Measurements from ENCODE around the gene TRDMT1.

TRDMT1 gene

DNA sequence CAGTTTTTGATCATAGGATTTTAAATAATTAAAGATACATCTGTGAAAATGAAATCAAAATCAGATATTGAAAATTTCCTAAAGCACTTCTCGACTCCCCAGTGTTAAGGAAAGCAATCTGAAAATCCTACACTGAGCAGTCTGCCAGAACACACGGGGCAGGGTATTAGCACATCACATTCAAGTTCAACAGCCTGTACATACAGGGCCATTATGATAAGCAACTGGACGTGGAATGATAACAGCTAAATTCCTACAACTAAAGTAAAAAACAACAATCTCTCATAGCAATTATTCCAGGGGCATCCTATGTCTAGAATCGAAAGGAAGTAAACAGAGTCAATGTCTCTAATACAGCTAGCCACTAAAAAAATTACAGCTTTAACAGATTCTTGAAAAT lies 31.7 kb downstream of the TRDMT1 start:
- no peak for DNase-seq

DNA sequence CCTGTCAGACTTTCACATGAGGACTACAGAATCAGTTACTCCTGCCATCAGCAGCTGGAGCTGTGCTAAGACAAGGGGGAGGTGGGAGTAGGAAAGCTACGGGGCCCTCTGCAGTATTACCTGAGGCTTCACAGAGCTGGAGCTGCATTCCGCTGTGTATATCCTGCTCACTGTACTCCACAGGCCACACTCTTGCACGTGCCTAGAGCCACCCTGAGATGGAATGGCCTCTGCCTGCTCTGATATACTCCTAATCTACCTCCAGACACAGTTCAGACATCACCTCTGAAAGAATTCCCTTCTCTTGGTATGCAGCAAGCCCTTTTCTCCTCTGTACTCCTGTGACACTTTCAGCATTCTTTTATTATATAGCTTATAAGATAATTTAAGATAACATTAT lies 34.8 kb downstream of the TRDMT1 start:
- no peak for DNase-seq

GRCh38 chr10:17162828-17163227 lies 38.6 kb downstream of the TRDMT1 start:
- DNase-seq = no peak

DNA sequence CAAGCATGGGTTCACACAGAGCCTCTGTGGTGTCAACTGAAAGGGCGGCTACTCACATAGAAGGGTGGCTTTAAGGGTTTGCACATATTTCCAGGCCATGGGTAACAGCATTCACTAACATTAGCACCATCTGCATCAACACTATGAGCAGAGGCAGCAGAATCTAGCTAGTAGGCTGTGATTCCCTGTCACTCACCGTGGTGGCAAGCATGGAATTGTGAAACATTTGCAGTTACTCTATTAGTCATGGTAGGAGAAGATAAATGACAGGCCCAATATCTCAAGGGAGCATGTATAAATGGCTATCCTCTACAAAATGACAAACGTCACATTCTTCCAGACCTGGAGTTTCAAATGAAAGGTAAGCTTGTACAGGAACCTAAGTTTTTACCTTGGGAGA lies 39.7 kb downstream of the TRDMT1 start:
- DNase-seq = no peak

DNA sequence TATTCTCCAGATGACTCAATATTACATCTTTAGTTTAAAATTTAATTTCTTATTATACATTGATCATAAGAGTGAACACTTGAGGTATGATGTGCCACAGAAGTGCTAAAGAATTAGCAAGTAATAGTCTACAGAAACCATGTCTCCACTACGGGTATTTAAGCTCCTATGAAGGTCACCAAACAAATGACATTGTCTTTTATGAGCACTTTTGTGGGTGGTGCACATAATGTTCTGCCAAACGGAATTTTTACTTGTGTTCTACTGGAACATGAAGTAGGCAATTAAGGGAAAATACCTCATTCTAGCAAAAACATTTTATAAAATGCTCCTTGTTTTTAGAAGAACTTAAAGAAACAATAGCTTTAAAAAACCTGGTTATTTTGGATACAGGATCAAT lies 44.4 kb downstream of the TRDMT1 start:
- no peak for DNase-seq

DNA sequence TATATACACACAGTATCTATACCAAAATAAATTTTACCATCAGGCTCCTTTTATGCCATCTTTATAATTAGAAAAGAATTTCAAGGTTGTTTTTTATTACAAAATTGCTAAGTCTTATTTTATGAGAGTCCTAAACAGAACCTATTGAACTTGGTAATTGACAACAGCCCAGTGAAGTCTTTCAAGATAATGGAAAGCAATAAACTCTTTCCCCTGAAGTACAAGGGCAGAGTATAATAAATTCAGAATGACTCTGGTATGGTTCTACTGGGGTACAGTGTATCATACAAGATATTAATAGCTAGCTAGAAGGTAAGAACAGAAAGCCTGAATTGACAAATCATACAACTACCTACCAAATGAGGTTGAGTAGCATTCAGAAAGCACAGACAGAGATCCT lies 45.6 kb downstream of the TRDMT1 start:
- DNase-seq = no peak

DNA sequence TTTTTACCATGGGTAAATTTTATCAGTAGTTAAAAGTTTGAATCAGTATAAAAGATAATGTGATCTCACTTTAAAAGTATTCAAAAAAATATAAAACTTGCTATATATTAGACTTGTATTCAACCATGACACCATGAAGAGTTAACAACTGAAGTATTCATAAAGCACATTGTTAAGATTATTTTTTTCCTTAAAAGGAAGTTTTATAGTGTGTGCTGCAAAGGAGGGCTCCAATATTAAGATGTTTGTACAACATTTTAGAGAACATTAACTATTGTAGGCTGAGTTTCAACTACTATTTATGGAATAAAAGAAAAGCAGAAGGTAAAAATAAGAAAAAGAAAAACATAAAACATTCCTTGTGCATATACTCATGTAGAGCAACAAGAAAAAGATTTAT lies 47.4 kb downstream of the TRDMT1 start:
- DNase-seq = no peak

- no peak for DNase-seq
These were observed 48.2 kb downstream of the TRDMT1 start for GRCh38 chr10:17153321-17153720.

GRCh38 chr10:17151716-17152115 lies 49.8 kb downstream of the TRDMT1 start:
- no peak for DNase-seq

DNA sequence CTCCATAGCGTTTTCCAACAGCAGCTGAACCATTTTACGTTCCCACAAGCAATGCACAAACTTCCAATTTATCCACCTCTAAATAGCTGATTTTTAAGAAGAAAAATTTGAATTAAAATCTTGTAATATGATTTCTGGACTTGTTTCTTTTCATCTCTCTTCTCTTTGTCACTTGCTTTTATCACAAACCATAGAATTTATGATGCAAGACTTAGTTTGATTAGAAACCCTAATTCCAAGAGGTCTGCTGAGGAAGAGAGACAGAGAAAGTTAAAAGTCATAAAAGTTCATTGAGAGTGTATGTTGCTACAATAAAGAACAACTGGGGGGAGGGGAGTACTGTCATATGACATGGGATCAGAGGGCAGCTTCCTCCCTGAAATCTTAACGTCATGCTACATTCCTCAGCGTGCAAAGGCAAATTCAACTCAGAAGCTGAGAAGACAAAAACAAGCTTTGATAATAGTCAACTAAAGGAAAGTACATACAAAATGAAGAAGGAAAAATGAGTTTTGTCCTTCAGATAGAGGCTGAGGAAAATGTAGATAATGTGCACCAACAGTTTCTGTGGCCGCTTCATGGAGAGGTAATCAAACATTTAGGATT lies 53.5 kb downstream of the TRDMT1 start:
- no peak for DNase-seq

DNA sequence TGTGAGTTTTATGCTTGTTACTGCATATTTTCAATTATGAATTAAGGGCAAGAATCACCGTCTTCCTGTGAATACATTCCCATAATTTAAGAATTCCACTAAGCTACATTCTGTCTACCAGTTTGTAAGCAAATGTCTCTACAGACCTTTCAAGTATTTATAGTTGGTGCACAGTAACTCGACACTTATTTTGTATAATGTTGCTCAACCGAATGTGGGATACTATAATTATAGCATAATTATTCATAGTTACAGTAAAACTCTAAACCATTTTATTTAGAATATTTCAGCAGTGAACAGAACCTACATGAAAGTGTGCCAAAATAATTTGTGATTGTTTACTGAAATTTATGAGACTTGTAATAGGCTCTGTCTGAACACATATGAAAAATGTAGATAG lies 54.6 kb downstream of the TRDMT1 start:
- DNase-seq = no peak

GRCh38 chr10:17145239-17145638 lies 56.2 kb downstream of the TRDMT1 start:
- DNase-seq = no peak

DNA sequence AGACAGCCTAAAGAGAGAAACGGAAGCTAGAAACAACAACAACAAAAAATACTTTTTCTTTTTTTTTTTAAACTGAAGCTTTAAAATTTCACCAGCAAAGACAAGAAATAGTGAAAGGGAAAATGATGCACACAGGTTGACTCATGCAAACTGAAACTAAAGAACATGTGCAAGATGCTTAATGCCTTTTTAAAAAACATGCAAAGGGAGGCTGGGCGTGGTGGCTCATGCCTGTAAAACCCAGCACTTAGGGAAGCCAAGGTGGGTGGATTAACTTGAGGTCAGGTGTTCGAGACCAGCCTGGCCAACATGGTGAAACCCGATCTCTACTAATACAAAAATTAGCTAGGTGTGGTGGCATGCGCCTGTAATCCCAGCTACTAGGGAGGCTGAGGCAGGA lies 56.7 kb downstream of the TRDMT1 start:
- no peak for DNase-seq

DNA sequence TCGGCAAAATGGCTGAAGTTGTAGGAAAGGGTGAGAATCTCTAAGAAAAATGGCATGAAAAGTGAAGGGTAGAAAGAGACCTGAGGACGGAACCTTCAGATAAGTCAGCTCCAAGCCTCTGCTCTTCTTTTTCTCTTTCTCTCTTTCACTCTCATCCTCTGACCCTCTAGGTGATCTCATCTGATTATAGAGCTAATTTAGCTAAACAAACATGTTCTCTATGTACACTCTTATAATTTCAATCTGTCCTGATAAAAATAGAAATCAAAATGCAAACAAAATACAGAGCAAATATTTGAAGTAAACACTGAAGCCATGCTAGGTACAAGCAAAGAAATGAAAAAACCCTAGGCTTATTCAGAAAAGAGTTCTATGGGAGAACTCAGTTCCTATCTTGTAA lies 57.4 kb downstream of the TRDMT1 start:
- no peak for DNase-seq

DNA sequence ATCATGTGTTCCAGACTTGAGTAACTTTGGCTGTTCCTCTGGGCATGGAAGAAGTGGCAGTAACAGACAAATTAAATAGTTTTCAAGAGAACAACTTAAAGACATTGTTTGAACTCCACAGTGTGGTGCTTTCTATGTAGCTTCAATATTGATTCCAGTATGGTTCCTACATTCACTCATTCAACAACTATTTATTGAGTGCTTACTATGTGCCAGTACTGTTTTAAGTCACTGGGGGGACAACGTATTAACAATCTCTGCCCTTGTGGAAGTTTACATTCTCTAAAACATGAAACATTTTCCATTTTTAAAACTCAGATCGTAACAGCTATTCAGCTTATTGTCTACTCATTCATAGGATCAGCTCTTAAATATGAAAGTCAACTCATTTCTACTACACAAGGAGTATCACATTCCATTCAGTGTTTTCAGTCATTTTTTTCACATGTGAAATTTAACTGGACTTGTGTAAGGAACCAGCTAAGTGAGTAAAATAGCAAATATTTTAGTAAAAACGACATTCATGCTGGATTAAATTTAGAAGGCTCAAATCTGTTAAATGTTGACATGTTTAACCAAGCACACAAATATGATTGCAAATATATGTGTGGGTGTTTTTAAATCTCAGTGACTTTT lies 58.3 kb downstream of the TRDMT1 start:
- DNase-seq = no peak

DNA sequence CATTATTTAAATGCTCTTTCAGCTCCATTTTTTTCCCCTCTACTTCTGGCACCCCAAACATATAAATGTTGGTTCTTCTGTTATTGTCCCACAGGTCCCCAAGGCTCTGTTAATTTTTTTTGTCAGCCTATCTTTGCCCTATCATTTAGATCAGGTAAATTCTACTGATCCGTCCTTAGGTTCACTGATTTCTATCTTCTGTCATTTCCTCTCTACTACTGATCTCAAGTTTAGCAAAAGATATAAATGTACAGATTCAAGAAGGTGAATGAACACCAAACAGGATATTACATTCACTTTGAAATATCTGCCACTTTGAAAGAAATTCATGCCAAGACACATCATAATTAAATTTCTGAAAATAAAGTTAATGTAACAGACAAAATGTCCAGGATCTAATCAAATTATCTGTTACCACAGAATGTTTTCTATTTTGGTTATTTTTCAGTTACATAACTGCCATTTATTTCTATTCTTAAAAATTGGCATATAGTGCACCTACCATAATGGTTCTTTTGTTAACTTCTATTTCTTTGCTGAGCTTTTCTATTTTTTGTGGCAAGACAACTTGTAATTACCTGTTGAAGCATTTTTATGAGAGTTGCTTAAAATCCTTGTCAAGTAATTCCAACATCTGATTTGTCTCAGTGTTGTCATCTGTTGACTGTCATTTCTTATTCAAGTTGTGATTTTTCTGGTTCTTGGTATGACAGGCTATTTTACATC lies 59.8 kb downstream of the TRDMT1 start:
- DNase-seq = no peak

- no peak for DNase-seq
These were observed 61.1 kb downstream of the TRDMT1 start for GRCh38 chr10:17140386-17140761.

DNA sequence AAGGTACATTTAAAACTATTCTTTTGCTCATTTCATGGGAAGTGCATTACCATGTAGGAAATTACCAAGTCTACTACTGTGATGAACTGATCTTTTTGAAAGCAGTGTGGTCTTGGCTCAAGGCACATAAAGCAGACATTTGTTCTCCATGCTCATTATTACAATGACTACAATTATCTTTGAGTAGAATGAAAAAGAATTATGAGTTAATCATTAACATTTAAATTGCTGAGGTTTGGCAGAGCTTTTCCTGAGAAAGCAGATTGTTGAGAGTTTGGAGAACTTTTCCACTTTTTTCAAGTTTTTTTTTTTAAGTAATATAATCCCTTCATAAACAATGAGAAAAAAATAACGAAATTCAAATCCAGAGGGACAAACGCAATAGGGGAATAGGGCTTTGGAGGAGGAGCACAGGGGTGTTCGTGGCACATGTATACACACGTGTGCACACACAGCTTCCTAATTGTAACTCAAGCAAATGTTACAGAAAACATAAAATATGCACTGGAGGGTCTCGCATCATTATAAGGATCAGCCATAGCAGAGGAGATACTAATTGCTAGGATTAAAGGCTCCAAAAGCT lies 62.9 kb downstream of the TRDMT1 start:
- no peak for DNase-seq

- DNase-seq = no peak
These were observed 66.7 kb downstream of the TRDMT1 start for GRCh38 chr10:17134737-17135260.

- DNase-seq = no peak
These were observed 67.2 kb downstream of the TRDMT1 start for GRCh38 chr10:17134282-17134681.

GRCh38 chr10:17129741-17130140 lies 71.7 kb downstream of the TRDMT1 start, which contains the start of gene CUBN:
Gene CUBN (minus strand): TSS chr10:17129811. CDS start chr10:17129765, 46 bp downstream.
- DNase-seq = no peak

DNA sequence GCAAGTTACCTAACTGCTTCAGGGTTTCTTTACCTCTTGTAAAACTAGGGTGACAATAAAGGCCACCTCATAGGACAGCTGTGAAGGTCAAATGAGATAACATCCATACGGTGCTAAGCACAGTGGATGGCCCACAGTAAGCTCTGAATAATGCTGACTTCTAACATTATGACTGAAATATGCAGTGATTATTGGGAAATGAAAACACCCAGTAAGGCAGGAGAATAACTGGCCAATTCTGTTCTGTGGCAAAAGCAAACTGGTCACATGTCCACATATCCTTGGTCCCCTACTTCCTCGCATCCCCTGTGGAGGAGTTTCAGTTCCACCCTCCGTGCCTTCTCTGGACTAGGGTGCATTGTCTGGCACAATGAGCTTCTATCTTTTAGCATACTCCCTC lies 73.2 kb downstream of the TRDMT1 start:
- DNase-seq = no peak

GRCh38 chr10:17126327-17126726 lies 75.1 kb downstream of the TRDMT1 start:
- no peak for DNase-seq

Measured in activated gamma-delta T cell (primary cell).